CD4-positive, alpha-beta memory T cell (primary cell): ENCODE data around the gene AKAP13. TPM values are rescaled to one million over a fixed set of nuclear protein-coding genes. Genes with fewer than 3 reads are reported as not detected.

Experiments
- CTCF ChIA-PET: fragments of 350-600 bp; sonication (Branson Sonifier 250); formaldehyde crosslinking; loops from one replicate; lab custom pipeline; 2021; ENCODE audit warnings: inconsistent platforms; ENCODE audit not compliant: partially characterized antibody; lab: Charles Lee
- POLR2A ChIA-PET: fragments of 350-600 bp; sonication (Branson Sonifier 250); formaldehyde crosslinking; loops from one replicate; lab custom pipeline; 2021; ENCODE audit not compliant: partially characterized antibody; lab: Charles Lee
- DNase-seq, 5 donors: peaks; one replicate each; pipeline versions ENCODE4 v3.0.0 to v3.0.0-alpha.2; 2020 to 2022; ENCODE audit warnings: mixed read lengths in 1 of 5
- H3K27ac ChIP-seq: one replicate; pipeline ENCODE4 v1.7.0; 2013; ENCODE audit warnings: low read depth, low read length
- H3K27me3 ChIP-seq: 2 replicates; pipeline ENCODE4 v1.7.0; 2013; ENCODE audit warnings: mild to moderate bottlenecking, low read length, moderate library complexity; ENCODE audit not compliant: insufficient read depth
- H3K36me3 ChIP-seq: 2 replicates; pipeline ENCODE4 v1.7.0; 2013; ENCODE audit warnings: mild to moderate bottlenecking, low read length, moderate library complexity; ENCODE audit not compliant: insufficient read depth
- H3K4me1 ChIP-seq: 2 replicates; pipeline ENCODE4 v1.7.0; 2013; ENCODE audit warnings: mild to moderate bottlenecking, low read length, moderate library complexity; ENCODE audit not compliant: insufficient read depth
- H3K4me3 ChIP-seq, 2 donors: one replicate each; pipeline ENCODE4 v1.7.0; 2013; ENCODE audit warnings: low read length in 2 of 2, mild to moderate bottlenecking in 1 of 2
- H3K9me3 ChIP-seq, 2 donors: one replicate each; pipeline ENCODE4 v1.7.0; 2013; ENCODE audit warnings: low read length in 2 of 2, control low read depth in 1 of 2; ENCODE audit not compliant: control insufficient read depth in 1 of 2
- H3K27ac Mint-ChIP-seq, 7 donors: one replicate each; pipeline ENCODE4 v1.8.0; 2020 to 2021; ENCODE audit warnings: mixed read lengths in 7 of 7, mild to moderate bottlenecking in 6 of 7, inconsistent platforms in 3 of 7, moderate library complexity in 3 of 7
- H3K27me3 Mint-ChIP-seq, 2 donors: one replicate each; pipeline ENCODE4 v1.8.0; 2020 to 2021; ENCODE audit warnings: mixed read lengths in 2 of 2
- H3K36me3 Mint-ChIP-seq, 2 donors: one replicate each; pipeline ENCODE4 v1.8.0; 2020 to 2021; ENCODE audit warnings: mixed read lengths in 2 of 2, inconsistent platforms in 1 of 2, mild to moderate bottlenecking in 1 of 2
- H3K4me1 Mint-ChIP-seq, 4 donors: one replicate each; pipeline ENCODE4 v1.8.0; 2020 to 2021; ENCODE audit warnings: mixed read lengths in 4 of 4, mild to moderate bottlenecking in 1 of 4
- H3K4me3 Mint-ChIP-seq, 8 donors: one replicate each; pipeline ENCODE4 v1.8.0; 2020 to 2021; ENCODE audit warnings: mixed read lengths in 8 of 8, mild to moderate bottlenecking in 7 of 8, moderate library complexity in 6 of 8, inconsistent platforms in 3 of 8
- H3K9me3 Mint-ChIP-seq, 8 donors: one replicate each; pipeline ENCODE4 v1.8.0; 2020 to 2021; ENCODE audit warnings: mixed read lengths in 8 of 8, mild to moderate bottlenecking in 5 of 8, inconsistent platforms in 3 of 8, moderate library complexity in 1 of 8
- intact Hi-C: fragments of 100-400 bp; cut with micrococcal nuclease; formaldehyde crosslinking; loops from one replicate; pipeline ENCODE4 v1.15.1; 2023
- polyA plus RNA-seq, 2 donors: library from polyadenylated mRNA; unstranded; fragments of 300-500 nt; fragmentation: Illumina TruSeq; gene quantifications; one replicate each; pipeline ENCODE4 v1.2.3, GENCODE V29; 2021
- total RNA-seq, 2 experiments: library from RNA; stranded (reverse); gene quantifications; one replicate each; pipeline ENCODE4 v1.2.3, GENCODE V29; 2021

Gene AKAP13
- total and polyA plus RNA-seq, 4 experiments from 2014 or later = 68.7 to 319 (median 247) TPM

- Histone ChIP-seq H3K27ac (peak overlapping the region; percentile 72), H3K4me1 (peaks cover 66% of the 10 kb centered on the region), H3K4me3 (peak overlapping the region in 1 of 2 donors; percentile 29), H3K9me3 (no peaks in the 10 kb centered on the region), H3K36me3 (peaks cover 9% of the 10 kb centered on the region), H3K27me3 (no peaks in the 10 kb centered on the region)
- H3K9me3 Mint-ChIP-seq = peaks cover 0 to 5% (median 0%) of the 10 kb centered on the region in 8 donors
- H3K4me1 Mint-ChIP-seq = peaks cover 59 to 74% (median 67%) of the 10 kb centered on the region in 4 donors
- ChIA-PET CTCF (interaction anchor here (1.0 to 2.6 kb wide), 8 partner anchors 11 to 250 kb away, joined by 3 to 9 read pairs (median 5); no protein-coding TSS in a partner anchor), POLR2A (interaction anchor here (0.6 to 4.0 kb wide), 19 partner anchors 10 to 201 kb away, joined by 3 to 71 read pairs (median 6); partner anchors contain the start of gene AKAP13)
- peak overlapping the region; percentile 49 to 95 (median 88) for H3K4me3 Mint-ChIP-seq
- no peaks in the 10 kb centered on the region for H3K27me3 Mint-ChIP-seq
- DNase-seq = peak; percentile 26 to 74 (median 45)
- H3K36me3 Mint-ChIP-seq = peaks cover 21 to 66% of the 10 kb centered on the region in 2 donors
- intact Hi-C loops = loop anchor here (1.0 to 5.0 kb wide), 2 partner anchors 16 to 121 kb away; no protein-coding TSS in a partner anchor
- H3K27ac Mint-ChIP-seq = peak overlapping the region; percentile 92 to 99 (median 98)
These were observed 200.5 kb downstream of the AKAP13 start for GRCh38 chr15:85580879-85581278.

DNA sequence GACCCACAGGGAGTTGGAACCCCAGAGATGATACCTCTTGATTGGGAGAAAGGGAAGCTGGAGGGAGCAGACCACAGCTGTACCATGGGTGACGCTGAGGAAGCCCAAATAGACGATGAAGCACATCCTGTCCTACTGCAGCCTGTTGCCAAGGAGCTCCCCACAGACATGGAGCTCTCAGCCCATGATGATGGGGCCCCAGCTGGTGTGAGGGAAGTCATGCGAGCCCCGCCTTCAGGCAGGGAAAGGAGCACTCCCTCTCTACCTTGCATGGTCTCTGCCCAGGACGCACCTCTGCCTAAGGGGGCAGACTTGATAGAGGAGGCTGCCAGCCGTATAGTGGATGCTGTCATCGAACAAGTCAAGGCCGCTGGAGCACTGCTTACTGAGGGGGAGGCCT lies 201.1 kb downstream of the AKAP13 start:
- peaks cover 9% of the 10 kb centered on the region for H3K36me3 ChIP-seq
- ChIA-PET POLR2A (interaction anchor here (1.0 to 4.0 kb wide), 20 partner anchors 10 to 201 kb away, joined by 3 to 71 read pairs (median 6); partner anchors contain the start of gene AKAP13), CTCF (interaction anchor here (0.7 to 2.6 kb wide), 10 partner anchors 11 to 251 kb away, joined by 3 to 9 read pairs (median 5); no protein-coding TSS in a partner anchor)
- H3K27me3 Mint-ChIP-seq = no peaks in the 10 kb centered on the region
- peak overlapping the region; percentile 72 for H3K27ac ChIP-seq
- H3K27ac Mint-ChIP-seq = peak overlapping the region; percentile 92 to 99 (median 98)
- peaks cover 72% of the 10 kb centered on the region for H3K4me1 ChIP-seq
- H3K9me3 Mint-ChIP-seq = peaks cover 0 to 5% (median 0%) of the 10 kb centered on the region in 8 donors
- H3K9me3 ChIP-seq = no peaks in the 10 kb centered on the region
- intact Hi-C loops = loop anchor here (1.0 to 5.0 kb wide), 2 partner anchors 16 to 121 kb away; no protein-coding TSS in a partner anchor
- peaks cover 61 to 79% (median 70%) of the 10 kb centered on the region in 4 donors for H3K4me1 Mint-ChIP-seq
- H3K36me3 Mint-ChIP-seq = peaks cover 21 to 67% of the 10 kb centered on the region in 2 donors
- peak; percentile 55 to 79 (median 70) for DNase-seq
- H3K4me3 ChIP-seq = peak overlapping the region in 1 of 2 donors; percentile 29
- H3K27me3 ChIP-seq = no peaks in the 10 kb centered on the region
- H3K4me3 Mint-ChIP-seq = peak overlapping the region; percentile 66 to 95 (median 88)

- DNase-seq = peak; percentile 68 to 84 (median 76)
- ChIA-PET POLR2A (interaction anchor here (0.6 to 4.0 kb wide), 29 partner anchors 9 to 601 kb away, joined by 3 to 71 read pairs (median 5); partner anchors contain the start of genes AKAP13 and PDE8A), CTCF (interaction anchor here (0.5 to 2.6 kb wide), 15 partner anchors 10 to 251 kb away, joined by 3 to 9 read pairs (median 4); no protein-coding TSS in a partner anchor)
- Histone ChIP-seq H3K36me3 (peaks cover 14% of the 10 kb centered on the region), H3K9me3 (no peaks in the 10 kb centered on the region), H3K4me3 (peak overlapping the region; percentile 74 to 92), H3K27me3 (no peaks in the 10 kb centered on the region), H3K4me1 (peaks cover 79% of the 10 kb centered on the region), H3K27ac (peak overlapping the region; percentile 72)
- intact Hi-C loops = loop anchor here (1.0 to 5.0 kb wide), 5 partner anchors 12 to 286 kb away; no protein-coding TSS in a partner anchor
- peak overlapping the region; percentile 92 to 99 (median 98) for H3K27ac Mint-ChIP-seq
- H3K4me3 Mint-ChIP-seq = peak overlapping the region; percentile 87 to 95 (median 89)
- H3K4me1 Mint-ChIP-seq = peaks cover 63 to 82% (median 72%) of the 10 kb centered on the region in 4 donors
- H3K9me3 Mint-ChIP-seq = peaks cover 0 to 5% (median 0%) of the 10 kb centered on the region in 8 donors
- H3K36me3 Mint-ChIP-seq = peaks cover 23 to 66% of the 10 kb centered on the region in 2 donors
- no peaks in the 10 kb centered on the region for H3K27me3 Mint-ChIP-seq
These were observed 202.0 kb downstream of the AKAP13 start for GRCh38 chr15:85582131-85583079.

DNA sequence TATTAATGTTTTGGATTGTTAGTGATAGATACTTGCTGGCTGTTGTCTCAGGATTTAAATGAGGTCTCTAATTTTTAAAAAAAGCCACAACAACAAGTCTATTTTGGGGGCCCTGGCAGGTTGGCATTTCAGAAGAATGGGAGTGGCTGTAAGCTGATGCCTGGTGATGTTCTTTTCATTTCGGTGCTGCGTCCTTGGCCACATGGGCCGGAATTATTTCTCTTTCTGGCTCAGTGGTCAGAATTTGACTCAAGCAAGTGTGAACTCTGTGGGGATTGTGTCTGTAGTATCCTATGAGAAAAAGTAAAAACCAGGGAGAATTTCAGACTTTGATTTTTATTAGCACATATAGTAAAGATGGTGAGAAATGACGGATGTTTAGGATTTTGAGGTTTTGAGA lies 203.0 kb downstream of the AKAP13 start:
- ChIA-PET POLR2A (interaction anchor here (0.7 to 4.0 kb wide), 14 partner anchors 10 to 124 kb away, joined by 3 to 71 read pairs (median 13); no protein-coding TSS in a partner anchor), CTCF (interaction anchor here (0.9 to 1.1 kb wide), 2 partner anchors 123 to 141 kb away, joined by 3 read pairs; no protein-coding TSS in a partner anchor)
- intact Hi-C loops = loop anchor here (1.0 to 5.0 kb wide), 3 partner anchors 35 to 287 kb away; no protein-coding TSS in a partner anchor
- Histone ChIP-seq H3K27me3 (no peaks in the 10 kb centered on the region), H3K36me3 (peaks cover 19% of the 10 kb centered on the region), H3K4me1 (peaks cover 83% of the 10 kb centered on the region), H3K27ac (peak overlapping the region; percentile 72), H3K4me3 (peak overlapping the region; percentile 74 to 92), H3K9me3 (no peaks in the 10 kb centered on the region)
- DNase-seq = peak in 2 of 5 donors; percentile 13
- Mint-ChIP-seq H3K4me1 (peaks cover 67 to 83% (median 75%) of the 10 kb centered on the region in 4 donors), H3K4me3 (peak overlapping the region; percentile 87 to 95 (median 89)), H3K36me3 (peaks cover 28 to 72% of the 10 kb centered on the region in 2 donors), H3K27ac (peak overlapping the region; percentile 92 to 99 (median 98)), H3K9me3 (peaks cover 0 to 5% (median 0%) of the 10 kb centered on the region in 8 donors), H3K27me3 (no peaks in the 10 kb centered on the region)

GRCh38 chr15:85583923-85584390 lies 203.6 kb downstream of the AKAP13 start:
- peaks cover 69 to 86% (median 76%) of the 10 kb centered on the region in 4 donors for H3K4me1 Mint-ChIP-seq
- Histone ChIP-seq H3K36me3 (peaks cover 18% of the 10 kb centered on the region), H3K4me3 (peak overlapping the region; percentile 74 to 92), H3K27ac (peak overlapping the region; percentile 72), H3K4me1 (peaks cover 83% of the 10 kb centered on the region), H3K27me3 (no peaks in the 10 kb centered on the region), H3K9me3 (no peaks in the 10 kb centered on the region)
- peak in 4 of 5 donors; percentile 9 to 54 (median 24) for DNase-seq
- H3K4me3 Mint-ChIP-seq = peak overlapping the region; percentile 87 to 95 (median 89)
- intact Hi-C loops = loop anchor here (1.0 to 5.0 kb wide), 3 partner anchors 35 to 288 kb away; no protein-coding TSS in a partner anchor
- CTCF ChIA-PET = no interaction called here
- POLR2A ChIA-PET = interaction anchor here (1.8 to 4.0 kb wide), 8 partner anchors 13 to 123 kb away, joined by 12 to 71 read pairs (median 21); no protein-coding TSS in a partner anchor
- no peaks in the 10 kb centered on the region for H3K27me3 Mint-ChIP-seq
- peaks cover 0 to 5% (median 0%) of the 10 kb centered on the region in 8 donors for H3K9me3 Mint-ChIP-seq
- H3K36me3 Mint-ChIP-seq = peaks cover 28 to 72% of the 10 kb centered on the region in 2 donors
- peak overlapping the region; percentile 92 to 99 (median 98) for H3K27ac Mint-ChIP-seq

DNA sequence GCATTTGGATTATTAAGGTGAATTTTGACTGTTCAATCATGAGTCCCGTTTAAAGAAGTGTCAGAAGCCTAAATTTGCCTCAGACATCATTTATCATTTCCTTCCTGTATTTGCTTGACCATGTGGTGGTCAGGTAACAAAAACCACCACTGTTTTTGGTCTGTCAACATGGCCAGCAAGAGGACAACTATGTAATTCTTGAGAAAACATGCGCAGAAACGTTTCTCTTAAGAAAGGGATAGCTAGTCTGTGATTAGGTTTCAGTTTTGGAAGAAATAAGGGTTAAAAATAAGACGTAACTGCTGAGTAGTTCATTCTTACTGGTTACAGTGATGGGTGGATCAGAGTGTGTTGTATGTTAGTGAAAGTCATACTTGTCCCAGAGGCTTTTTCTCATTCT lies 204.5 kb downstream of the AKAP13 start:
- no peaks in the 10 kb centered on the region for H3K9me3 ChIP-seq
- H3K4me1 ChIP-seq = peaks cover 75% of the 10 kb centered on the region
- peak overlapping the region; percentile 72 for H3K27ac ChIP-seq
- intact Hi-C loops = loop anchor here (5.0 kb wide), 1 partner anchor 117 kb away; no protein-coding TSS in a partner anchor
- H3K4me3 ChIP-seq = peak overlapping the region in 1 of 2 donors; percentile 23
- Mint-ChIP-seq H3K9me3 (peaks cover 0 to 5% (median 0%) of the 10 kb centered on the region in 8 donors), H3K4me1 (peaks cover 67 to 79% (median 75%) of the 10 kb centered on the region in 4 donors), H3K36me3 (peaks cover 27 to 71% of the 10 kb centered on the region in 2 donors), H3K4me3 (peak overlapping the region; percentile 57 to 93 (median 68)), H3K27me3 (no peaks in the 10 kb centered on the region), H3K27ac (peak overlapping the region; percentile 50 to 98 (median 85))
- POLR2A ChIA-PET = interaction anchor here (0.6 to 1.4 kb wide), 3 partner anchors 12 to 120 kb away, joined by 3 to 5 read pairs (median 3); no protein-coding TSS in a partner anchor
- H3K27me3 ChIP-seq = no peaks in the 10 kb centered on the region
- peak in 2 of 5 donors; percentile 25 to 38 for DNase-seq
- CTCF ChIA-PET = interaction anchor here (0.7 to 1.7 kb wide), 4 partner anchors 27 to 145 kb away, joined by 3 to 5 read pairs (median 4); no protein-coding TSS in a partner anchor
- H3K36me3 ChIP-seq = peaks cover 10% of the 10 kb centered on the region
